IPS-20b (cell line): ENCODE results near the gene RAVER2.

Experiments used
- H3K27ac ChIP-seq: one replicate; pipeline ENCODE4 v1.5.1; 2013; ENCODE audit warnings: low read length
- H3K27me3 ChIP-seq: 2 replicates; pipeline ENCODE4 v1.6.1; 2013; ENCODE audit warnings: mild to moderate bottlenecking, low read length, inconsistent platforms; ENCODE audit not compliant: insufficient read depth
- H3K36me3 ChIP-seq: 2 replicates; pipeline ENCODE4 v1.6.1; 2013; ENCODE audit warnings: low read depth, mild to moderate bottlenecking, inconsistent platforms, low read length, moderate library complexity; ENCODE audit not compliant: insufficient read depth
- H3K4me1 ChIP-seq: 2 replicates; pipeline ENCODE4 v1.6.1; 2013; ENCODE audit warnings: mild to moderate bottlenecking, control low read depth, inconsistent platforms, low read length, moderate library complexity; ENCODE audit not compliant: insufficient read depth
- H3K4me3 ChIP-seq: 2 replicates; pipeline ENCODE4 v1.5.1; 2013; ENCODE audit warnings: mild to moderate bottlenecking, low read length, inconsistent platforms
- H3K9ac ChIP-seq: 2 replicates; pipeline ENCODE4 v1.6.1; 2013; ENCODE audit warnings: low read depth, mild to moderate bottlenecking, inconsistent platforms, low read length, moderate library complexity
- H3K9me3 ChIP-seq: 2 replicates; pipeline ENCODE4 v1.6.1; 2013; ENCODE audit warnings: mild to moderate bottlenecking, low read depth, low read length, inconsistent platforms; ENCODE audit not compliant: insufficient read depth

Gene RAVER2

GRCh38 chr1:64881281-64881680, 136.4 kb downstream of the RAVER2 start:
- no peaks in the 10 kb centered on the region for H3K9me3 ChIP-seq
- no peak overlapping the region for H3K9ac ChIP-seq
- no peaks in the 10 kb centered on the region for H3K36me3 ChIP-seq
- no peaks in the 10 kb centered on the region for H3K27me3 ChIP-seq
- no peak overlapping the region for H3K27ac ChIP-seq
- peaks cover 9% of the 10 kb centered on the region; the same call in 1 of the 2 replicates for H3K4me1 ChIP-seq
- no peak overlapping the region for H3K4me3 ChIP-seq
